ENCODE data around the gene HEXIM1.

Gene HEXIM1

DNA sequence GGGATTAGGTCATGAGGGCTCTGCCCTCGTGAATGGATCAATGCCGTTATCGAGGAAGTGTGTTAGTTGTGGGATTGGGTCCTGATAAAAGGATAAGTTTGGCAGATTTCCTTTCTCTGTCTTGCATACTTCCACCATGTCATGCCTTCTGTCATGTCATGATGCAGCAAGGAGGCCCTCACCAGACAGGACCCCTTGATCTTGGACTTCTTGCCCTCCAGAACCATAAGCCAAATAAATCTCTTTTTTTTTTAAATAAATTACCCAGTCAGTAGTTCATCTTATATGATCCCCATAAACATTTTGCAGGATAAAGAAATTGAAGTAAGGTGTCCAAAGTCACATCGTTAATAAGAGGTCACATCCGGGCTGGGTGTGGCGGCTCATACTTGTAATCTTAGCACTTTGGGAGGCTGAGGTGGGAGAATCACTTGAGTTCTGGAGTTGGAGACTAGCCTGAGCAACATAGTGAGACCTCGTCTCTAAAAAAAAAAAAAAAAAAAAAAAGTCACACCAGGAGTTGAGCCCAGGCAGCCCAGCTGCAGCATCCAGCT is 38.6 kb downstream of the HEXIM1 start:
- Histone ChIP-seq H3K27ac (ENCODE audit: low read depth, low read length) (no peak overlapping the region), H3K36me3 (ENCODE audit: control insufficient read depth, insufficient read depth, low read length) (no peaks in the 10 kb centered on the region), H3K9ac (ENCODE audit: low read length) (no peak overlapping the region), H3K4me1 (ENCODE audit: control insufficient read depth, insufficient read depth, low read length) (no peaks in the 10 kb centered on the region), H3K4me3 (ENCODE audit: low read length) (no peak overlapping the region), H3K27me3 (ENCODE audit: control insufficient read depth, insufficient read depth, low read length) (no peaks in the 10 kb centered on the region)

DNA sequence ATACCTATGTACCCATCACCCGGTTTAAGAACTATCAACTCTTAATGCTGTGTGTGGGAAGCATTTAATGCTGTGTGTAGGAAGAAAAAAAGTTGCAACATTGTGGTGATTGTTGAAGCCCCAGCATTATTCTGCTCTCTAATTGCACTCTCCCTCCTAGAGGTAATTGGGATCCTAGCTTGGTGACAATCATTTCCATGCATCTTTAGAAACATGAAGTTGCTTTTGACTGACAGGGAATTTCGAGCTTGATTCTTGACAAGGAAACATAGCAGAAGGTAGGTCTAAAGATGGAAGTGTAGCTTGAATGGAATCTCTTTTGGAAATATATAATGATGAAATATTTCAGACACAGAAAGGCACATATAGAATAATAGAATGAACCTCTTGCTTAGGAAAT is 40.7 kb downstream of the HEXIM1 start:
- no peak overlapping the region for H3K9ac ChIP-seq (ENCODE audit: low read length)
- no peak overlapping the region for H3K27ac ChIP-seq (ENCODE audit: low read depth, low read length)
- H3K4me3 ChIP-seq (ENCODE audit: low read length) = no peak overlapping the region
- H3K36me3 ChIP-seq (ENCODE audit: control insufficient read depth, insufficient read depth, low read length) = no peaks in the 10 kb centered on the region
- H3K4me1 ChIP-seq (ENCODE audit: control insufficient read depth, insufficient read depth, low read length) = no peaks in the 10 kb centered on the region
- no peaks in the 10 kb centered on the region for H3K27me3 ChIP-seq (ENCODE audit: control insufficient read depth, insufficient read depth, low read length)

DNA sequence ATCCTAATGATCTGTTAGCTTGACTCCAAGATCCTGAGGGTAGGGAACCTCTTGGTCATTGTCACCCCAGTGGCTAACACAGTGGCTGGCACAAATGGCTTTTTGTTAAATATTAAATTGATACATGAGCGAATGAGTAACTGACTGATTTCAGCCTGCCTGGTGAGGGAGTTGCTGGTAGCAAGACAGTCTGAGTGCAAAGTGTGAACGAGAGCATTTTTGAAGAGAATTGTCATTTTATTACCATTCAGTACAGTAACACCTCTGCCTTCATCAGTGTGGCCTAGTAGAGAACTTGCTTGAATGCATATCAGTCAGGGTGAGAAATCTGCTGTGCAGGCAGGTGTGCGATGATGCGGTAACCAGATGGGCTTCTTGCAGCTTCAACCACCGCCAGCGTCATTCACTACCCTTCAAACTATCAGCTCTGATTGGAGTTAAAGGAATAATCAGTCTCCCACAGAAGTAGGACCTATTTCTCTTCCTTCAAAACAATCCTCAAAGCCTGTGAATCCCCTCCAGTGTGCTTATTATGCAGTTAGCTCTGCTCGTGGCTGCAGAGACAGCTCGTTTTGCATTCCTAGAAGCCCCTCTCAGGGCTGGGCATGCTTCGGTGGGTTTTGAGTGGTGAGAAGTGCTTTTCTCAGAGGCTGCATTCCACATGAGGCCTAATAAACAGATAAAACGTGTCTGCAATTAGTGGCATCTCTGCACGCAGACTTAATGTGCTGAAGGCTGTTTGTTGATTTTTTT is 42.4 kb downstream of the HEXIM1 start:
- H3K4me1 ChIP-seq (ENCODE audit: control insufficient read depth, insufficient read depth, low read length) = no peaks in the 10 kb centered on the region
- no peak overlapping the region for H3K4me3 ChIP-seq (ENCODE audit: low read length)
- no peaks in the 10 kb centered on the region for H3K27me3 ChIP-seq (ENCODE audit: control insufficient read depth, insufficient read depth, low read length)
- H3K36me3 ChIP-seq (ENCODE audit: control insufficient read depth, insufficient read depth, low read length) = no peaks in the 10 kb centered on the region
- no peak overlapping the region for H3K9ac ChIP-seq (ENCODE audit: low read length)
- no peak overlapping the region for H3K27ac ChIP-seq (ENCODE audit: low read depth, low read length)

DNA sequence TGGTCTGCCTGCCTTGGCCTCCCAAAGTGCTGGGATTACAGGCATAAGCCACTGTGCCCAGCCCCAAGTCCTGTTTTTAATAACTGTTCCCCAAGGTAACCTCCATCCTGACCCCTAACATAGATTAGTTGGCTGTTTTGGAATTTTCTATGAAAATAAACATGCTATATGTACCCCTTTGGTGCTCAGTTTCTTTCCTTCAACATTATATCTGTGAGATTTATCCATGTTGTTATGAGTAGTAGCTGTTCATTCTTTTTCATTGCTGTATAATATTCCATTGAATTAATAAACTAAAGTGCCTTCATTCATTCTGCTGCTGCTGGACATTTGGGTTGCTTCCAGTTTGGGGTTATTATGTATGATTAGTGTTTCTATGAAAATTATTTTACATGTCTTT is 47.1 kb downstream of the HEXIM1 start:
- Histone ChIP-seq H3K27ac (ENCODE audit: low read depth, low read length) (no peak overlapping the region), H3K36me3 (ENCODE audit: control insufficient read depth, insufficient read depth, low read length) (no peaks in the 10 kb centered on the region), H3K4me3 (ENCODE audit: low read length) (no peak overlapping the region), H3K9ac (ENCODE audit: low read length) (no peak overlapping the region), H3K27me3 (ENCODE audit: control insufficient read depth, insufficient read depth, low read length) (no peaks in the 10 kb centered on the region), H3K4me1 (ENCODE audit: control insufficient read depth, insufficient read depth, low read length) (peaks cover 5% of the 10 kb centered on the region)

DNA sequence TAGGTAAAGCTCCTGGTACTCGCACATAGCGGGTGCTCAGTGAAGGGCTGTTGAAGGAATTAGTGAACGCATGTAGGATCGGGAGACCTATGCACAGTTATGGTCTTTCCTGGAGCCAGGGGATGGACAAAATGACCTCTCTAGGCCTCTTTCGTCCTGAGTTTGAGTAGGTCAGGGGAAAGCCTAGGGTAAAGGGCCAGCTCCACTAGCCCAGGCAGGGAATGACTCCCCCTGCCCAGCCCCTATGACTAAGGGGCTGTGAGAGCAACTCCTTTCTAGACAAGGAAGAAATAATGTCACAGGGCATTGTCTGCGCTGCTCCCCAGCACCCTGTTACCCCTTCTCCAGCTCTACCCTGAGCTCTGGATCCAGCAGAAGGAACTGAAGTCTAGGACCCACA is 48.8 kb downstream of the HEXIM1 start:
- no peaks in the 10 kb centered on the region for H3K27me3 ChIP-seq (ENCODE audit: control insufficient read depth, insufficient read depth, low read length)
- no peak overlapping the region for H3K27ac ChIP-seq (ENCODE audit: low read depth, low read length)
- peaks cover 5% of the 10 kb centered on the region for H3K4me1 ChIP-seq (ENCODE audit: control insufficient read depth, insufficient read depth, low read length)
- no peak overlapping the region for H3K4me3 ChIP-seq (ENCODE audit: low read length)
- no peaks in the 10 kb centered on the region for H3K36me3 ChIP-seq (ENCODE audit: control insufficient read depth, insufficient read depth, low read length)
- no peak overlapping the region for H3K9ac ChIP-seq (ENCODE audit: low read length)

DNA sequence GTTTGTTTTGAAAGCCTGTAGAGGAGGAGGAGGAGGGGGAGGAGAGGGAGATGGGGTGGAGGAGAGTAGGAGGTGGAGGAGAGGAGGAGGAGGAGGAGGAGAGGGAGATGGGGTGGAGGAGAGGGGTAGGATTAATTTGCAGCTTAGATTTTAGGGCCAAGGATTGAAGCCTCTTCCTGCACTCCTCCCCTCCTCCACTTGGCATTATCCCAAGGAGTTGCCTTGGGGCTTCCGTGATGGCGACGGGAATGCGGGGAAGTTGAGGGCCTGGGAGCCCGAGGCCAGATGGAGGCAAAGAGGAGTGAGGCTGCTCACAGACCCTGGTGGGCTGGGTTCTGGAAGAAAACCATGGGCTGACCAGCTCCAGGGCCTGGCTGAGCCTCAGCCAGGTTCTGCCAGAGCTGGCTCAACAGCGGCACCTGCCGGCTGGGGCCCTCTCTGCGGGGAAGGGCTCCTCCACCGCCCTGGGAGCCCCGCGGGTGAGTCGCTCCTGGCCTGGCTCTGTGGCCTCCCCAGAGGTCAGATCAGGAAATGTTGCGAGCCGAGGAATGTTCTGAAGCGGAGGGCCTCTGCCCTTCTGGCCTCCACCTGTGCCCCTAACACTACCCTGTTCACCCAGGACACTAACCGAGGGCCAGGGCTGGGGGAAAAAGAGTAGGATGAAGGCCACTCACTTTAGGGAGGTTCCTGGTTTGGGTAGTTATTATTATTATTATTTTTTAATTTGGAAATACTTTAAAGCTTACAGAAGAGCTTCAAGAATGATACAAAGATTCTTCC is 49.5 kb downstream of the HEXIM1 start:
- Histone ChIP-seq H3K4me1 (ENCODE audit: control insufficient read depth, insufficient read depth, low read length) (peaks cover 5% of the 10 kb centered on the region), H3K9ac (ENCODE audit: low read length) (peak overlapping the region; percentile 4), H3K4me3 (ENCODE audit: low read length) (peak overlapping the region; percentile 39), H3K36me3 (ENCODE audit: control insufficient read depth, insufficient read depth, low read length) (no peaks in the 10 kb centered on the region), H3K27ac (ENCODE audit: low read depth, low read length) (peak overlapping the region; percentile 34), H3K27me3 (ENCODE audit: control insufficient read depth, insufficient read depth, low read length) (no peaks in the 10 kb centered on the region)

DNA sequence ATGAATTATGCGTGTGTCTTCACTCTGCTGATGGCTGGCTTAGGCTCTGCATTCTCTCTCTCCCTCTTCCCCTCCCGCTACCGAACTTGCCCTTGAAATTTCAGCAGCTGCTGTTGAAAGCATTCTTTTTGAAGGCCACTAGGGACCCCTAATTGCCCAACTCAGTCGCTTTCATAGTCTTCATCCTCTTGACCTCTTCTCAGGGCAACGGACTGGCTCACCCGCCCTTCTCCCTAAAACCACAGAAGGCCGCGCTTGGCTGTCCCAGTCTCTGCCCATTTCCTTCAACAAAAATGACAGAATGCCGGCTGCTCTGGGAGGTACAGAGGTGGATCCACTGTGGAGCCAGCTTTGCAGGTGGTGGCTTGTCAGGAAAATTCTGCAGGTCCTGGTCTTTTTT is 52.4 kb downstream of the HEXIM1 start:
- no peak overlapping the region for H3K4me3 ChIP-seq (ENCODE audit: low read length)
- H3K36me3 ChIP-seq (ENCODE audit: control insufficient read depth, insufficient read depth, low read length) = no peaks in the 10 kb centered on the region
- no peak overlapping the region for H3K27ac ChIP-seq (ENCODE audit: low read depth, low read length)
- no peaks in the 10 kb centered on the region for H3K27me3 ChIP-seq (ENCODE audit: control insufficient read depth, insufficient read depth, low read length)
- H3K9ac ChIP-seq (ENCODE audit: low read length) = no peak overlapping the region
- H3K4me1 ChIP-seq (ENCODE audit: control insufficient read depth, insufficient read depth, low read length) = peaks cover 5% of the 10 kb centered on the region

DNA sequence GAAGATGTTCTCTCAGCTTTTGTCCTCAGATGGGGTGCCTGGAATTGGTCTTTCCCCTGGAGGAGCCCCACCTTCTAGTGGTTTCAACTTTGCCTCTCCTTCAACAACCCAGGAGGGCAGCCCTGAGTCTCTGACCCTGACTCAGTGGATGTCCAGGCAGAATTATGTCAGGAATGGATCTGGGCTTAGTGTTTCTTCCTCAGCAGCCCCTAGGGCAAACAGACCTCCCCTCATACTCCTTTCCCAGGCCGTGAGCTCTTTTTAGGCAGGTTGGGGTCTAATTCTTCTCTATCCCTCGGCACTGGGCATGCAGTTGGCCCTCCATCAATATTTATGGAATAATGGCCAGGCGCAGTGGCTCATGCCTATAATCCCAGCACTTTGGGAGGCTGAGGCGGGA is 53.2 kb downstream of the HEXIM1 start:
- H3K36me3 ChIP-seq (ENCODE audit: control insufficient read depth, insufficient read depth, low read length) = no peaks in the 10 kb centered on the region
- no peak overlapping the region for H3K9ac ChIP-seq (ENCODE audit: low read length)
- H3K4me1 ChIP-seq (ENCODE audit: control insufficient read depth, insufficient read depth, low read length) = peaks cover 5% of the 10 kb centered on the region
- H3K4me3 ChIP-seq (ENCODE audit: low read length) = no peak overlapping the region
- no peaks in the 10 kb centered on the region for H3K27me3 ChIP-seq (ENCODE audit: control insufficient read depth, insufficient read depth, low read length)
- no peak overlapping the region for H3K27ac ChIP-seq (ENCODE audit: low read depth, low read length)

Data from rectal smooth muscle tissue (tissue), 1 donor.